ENCODE measurements around the gene JOSD1.
A peak's percentile ranks its signal among the peaks of the same experiment; 100 is the strongest.

Gene JOSD1

GRCh38 chr22:38694049-38694448 is 6.7 kb downstream of the JOSD1 start:
- TF ChIP-seq CTCF (IDR thresholded peaks at IDR 0.05; ENCODE audit: low read depth, low read length): no peak
- no peak overlapping the region for H3K4me3 ChIP-seq (ENCODE audit: low read depth, low read length)

GRCh38 chr22:38689651-38690050 is 11.1 kb downstream of the JOSD1 start:
- H3K4me3 ChIP-seq (ENCODE audit: low read depth, low read length): no peak overlapping the region
- no peak for TF ChIP-seq CTCF (IDR thresholded peaks at IDR 0.05; ENCODE audit: low read depth, low read length)

- no peak for TF ChIP-seq CTCF (IDR thresholded peaks at IDR 0.05; ENCODE audit: low read depth, low read length)
Observed at GRCh38 chr22:38685761-38686160, 15.0 kb downstream of the JOSD1 start.

GRCh38 chr22:38684895-38685294 is 15.8 kb downstream of the JOSD1 start:
- no peak overlapping the region for H3K4me3 ChIP-seq (ENCODE audit: low read depth, low read length)
- no peak for TF ChIP-seq CTCF (IDR thresholded peaks at IDR 0.05; ENCODE audit: low read depth, low read length)

More at GRCh38 chr22:38685761-38686160, 15.0 kb downstream of the JOSD1 start:
- no peak overlapping the region for H3K4me3 ChIP-seq (ENCODE audit: low read depth, low read length)

GRCh38 chr22:38681582-38682335 is 19.0 kb downstream of the JOSD1 start, which contains the start of gene TOMM22:
TOMM22 (plus strand) TSS chr22:38681957; CDS start chr22:38681979, 22 bp downstream.
- TF ChIP-seq CTCF (IDR thresholded peaks at IDR 0.05; ENCODE audit: low read depth, low read length): peak; percentile 30
- peak within 1 kb of the TSS; percentile 97 for H3K4me3 ChIP-seq (ENCODE audit: low read depth, low read length)

- no peak for TF ChIP-seq CTCF (IDR thresholded peaks at IDR 0.05; ENCODE audit: low read depth, low read length)
- H3K4me3 ChIP-seq (ENCODE audit: low read depth, low read length): no peak overlapping the region
Observed at GRCh38 chr22:38675833-38676232, 24.9 kb downstream of the JOSD1 start.

GRCh38 chr22:38674888-38675287 is 25.9 kb downstream of the JOSD1 start:
- no peak for TF ChIP-seq CTCF (IDR thresholded peaks at IDR 0.05; ENCODE audit: low read depth, low read length)
- H3K4me3 ChIP-seq (ENCODE audit: low read depth, low read length): no peak overlapping the region

All from WI38 (cell line).